Measurements from ENCODE around the gene NTN4.
"Not testable (repeated sequence)": the region's sequence is repeated elsewhere in the genome, so short reads cannot be mapped to it uniquely, and the experiment has no call there.

Gene NTN4

GRCh38 chr12:95654665-95655064 lies 135.9 kb downstream of the NTN4 start:
- DNase-seq (ENCODE audit: low read depth in 3 of 3) = not testable (repeated sequence)

GRCh38 chr12:95653771-95654546 lies 136.6 kb downstream of the NTN4 start:
- no peak for DNase-seq (ENCODE audit: low read depth in 3 of 3)

DNA sequence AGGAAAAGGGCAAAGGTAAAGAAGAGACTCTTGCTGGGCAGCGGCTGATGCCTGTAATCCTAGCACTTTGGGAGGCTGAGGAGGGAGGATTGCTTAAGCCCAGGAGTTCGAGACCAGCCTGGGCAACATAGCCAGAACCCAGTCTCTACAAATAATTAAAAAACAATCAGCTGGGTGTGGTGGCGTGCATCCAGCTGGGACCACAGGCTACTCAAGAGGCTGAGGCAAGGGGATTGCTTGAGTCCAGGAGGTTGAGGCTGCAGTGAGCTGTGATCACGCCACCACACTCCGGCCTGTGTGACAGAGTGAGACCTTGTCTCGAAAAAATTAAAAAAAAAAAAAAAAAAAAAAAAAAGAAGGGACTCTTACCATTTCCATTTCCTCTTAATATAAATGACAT lies 138.9 kb downstream of the NTN4 start:
- no peak for DNase-seq (ENCODE audit: low read depth in 3 of 3)

DNA sequence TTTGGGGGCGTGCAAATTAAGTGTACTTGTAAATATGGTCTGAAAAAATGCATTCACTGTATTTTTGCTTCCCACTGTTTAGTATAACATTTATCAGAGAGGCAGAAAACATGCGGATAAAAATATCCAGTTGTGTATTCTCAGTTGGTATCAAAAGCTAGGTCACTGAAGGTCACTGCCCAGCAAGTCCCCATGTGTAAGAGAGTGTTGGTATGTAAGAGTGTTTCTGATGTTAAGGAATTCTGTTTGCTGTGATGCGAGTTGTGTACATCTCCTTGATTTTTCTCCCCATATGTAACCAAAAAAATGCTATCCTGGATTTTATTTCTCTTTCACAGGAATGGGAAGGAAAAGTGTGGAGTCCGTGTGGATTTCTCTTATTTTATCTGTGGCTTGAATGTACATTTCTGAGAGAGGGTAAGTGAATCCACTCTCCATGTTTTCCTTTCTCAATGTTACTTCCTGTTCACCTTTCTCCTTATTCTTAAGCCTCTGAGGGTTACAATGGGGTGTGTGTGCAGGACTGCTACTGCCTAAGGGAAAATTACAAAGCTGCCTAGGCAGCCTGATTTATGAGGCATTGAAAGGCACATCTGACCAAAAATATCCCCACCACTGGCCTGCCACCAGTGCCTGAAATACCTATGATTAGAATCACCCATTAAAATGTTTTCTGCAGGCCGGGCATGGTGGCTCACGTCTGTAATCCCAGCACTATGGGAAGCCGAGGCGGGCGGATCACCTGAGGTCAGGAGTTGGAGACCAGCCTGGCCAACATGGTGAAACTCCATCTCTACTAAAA lies 141.4 kb downstream of the NTN4 start:
- no peak for DNase-seq (ENCODE audit: low read depth in 3 of 3)

DNA sequence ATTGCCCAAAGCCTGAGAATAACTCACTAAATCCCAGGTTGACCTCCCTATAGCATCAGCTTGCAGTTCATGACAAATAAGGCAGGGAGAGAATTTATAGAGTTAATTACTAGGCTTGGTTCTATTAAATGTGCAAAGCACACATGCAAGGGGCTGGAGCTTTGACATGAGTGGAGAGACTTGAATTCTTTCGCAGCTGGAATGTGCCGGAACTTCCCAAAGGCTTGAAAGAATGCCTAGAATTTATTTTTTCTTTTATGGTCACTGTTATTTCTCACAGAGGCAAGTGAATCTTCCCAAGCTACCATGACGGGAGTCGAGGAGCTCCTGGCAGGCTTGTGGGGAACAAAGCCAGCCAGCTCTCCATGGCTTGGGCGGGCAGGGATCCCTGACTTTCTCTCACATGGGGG lies 143.8 kb downstream of the NTN4 start:
- no peak for DNase-seq (ENCODE audit: low read depth in 3 of 3)

GRCh38 chr12:95643256-95643655 lies 147.3 kb downstream of the NTN4 start:
- no peak for DNase-seq (ENCODE audit: low read depth in 3 of 3)

GRCh38 chr12:95642583-95642982 lies 148.0 kb downstream of the NTN4 start:
- DNase-seq (ENCODE audit: low read depth in 3 of 3) = no peak

GRCh38 chr12:95641299-95641952 lies 149.1 kb downstream of the NTN4 start:
- DNase-seq (ENCODE audit: low read depth in 3 of 3) = no peak

DNA sequence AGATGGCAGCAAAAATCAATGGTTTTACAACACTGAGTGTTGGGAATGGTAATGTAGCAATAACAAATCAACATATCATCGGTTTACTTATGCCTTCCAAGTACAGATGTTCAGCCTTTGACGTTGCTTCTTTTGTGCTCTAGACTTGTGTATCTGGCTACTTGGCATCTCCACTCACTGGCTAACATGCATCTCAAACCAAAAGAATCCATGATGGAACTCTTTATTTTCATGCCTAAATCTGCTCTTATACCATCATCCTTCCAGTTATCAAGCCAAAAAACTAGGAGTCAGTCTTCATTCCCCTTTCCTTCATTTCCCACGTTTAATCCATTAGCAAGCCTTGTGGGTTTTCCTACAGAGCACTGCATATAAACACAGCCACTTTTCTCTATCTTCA lies 150.0 kb downstream of the NTN4 start:
- no peak for DNase-seq (ENCODE audit: low read depth in 3 of 3)

- DNase-seq (ENCODE audit: low read depth in 3 of 3) = no peak
Measured at GRCh38 chr12:95637471-95638155, 153.0 kb downstream of the NTN4 start.

DNA sequence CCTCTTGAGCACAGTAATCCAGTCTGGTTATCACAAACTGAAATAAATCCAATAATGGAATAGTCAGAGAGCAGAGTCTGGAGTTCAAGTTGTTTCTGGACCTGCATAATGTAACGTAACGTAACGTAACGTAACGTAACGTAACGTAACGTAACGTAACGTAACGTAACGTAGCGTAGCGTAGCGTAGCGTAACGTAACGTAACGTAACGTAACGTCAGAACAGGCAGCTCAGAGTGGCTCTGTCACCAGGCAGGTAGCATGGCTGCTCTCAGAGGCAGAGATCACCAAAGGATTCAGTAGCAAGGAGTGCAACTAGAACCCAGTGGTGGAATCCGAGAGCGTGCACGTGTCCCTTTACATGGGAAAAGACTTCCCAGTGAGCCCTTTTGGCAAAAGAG lies 153.6 kb downstream of the NTN4 start:
- DNase-seq (ENCODE audit: low read depth in 3 of 3) = no peak

- DNase-seq (ENCODE audit: low read depth in 3 of 3) = no peak
Measured at GRCh38 chr12:95634622-95635621, 155.6 kb downstream of the NTN4 start.

- DNase-seq (ENCODE audit: low read depth in 3 of 3) = no peak
Measured at GRCh38 chr12:95633732-95634465, 156.7 kb downstream of the NTN4 start.

- DNase-seq (ENCODE audit: low read depth in 3 of 3) = no peak
Measured at GRCh38 chr12:95633049-95633731, 157.4 kb downstream of the NTN4 start.

DNA sequence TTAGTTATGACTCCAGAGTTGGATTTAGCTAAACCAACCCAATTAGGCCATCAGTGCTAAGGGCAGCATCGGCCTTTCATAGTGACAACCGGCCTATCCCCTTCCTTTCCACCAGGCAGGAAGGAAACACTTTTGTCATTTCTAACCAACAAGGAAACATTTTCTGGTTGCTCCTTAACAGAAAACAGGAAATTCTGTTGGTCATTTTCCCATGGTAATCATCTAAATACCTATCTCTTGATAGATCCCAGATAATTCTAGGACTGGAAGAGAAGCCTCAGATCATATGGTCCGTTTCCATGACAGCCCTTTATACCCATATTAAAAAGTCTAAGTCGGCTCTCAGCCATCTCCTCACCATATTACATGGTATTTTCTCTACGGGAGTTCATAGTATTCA lies 160.1 kb downstream of the NTN4 start:
- DNase-seq (ENCODE audit: low read depth in 3 of 3) = no peak

DNA sequence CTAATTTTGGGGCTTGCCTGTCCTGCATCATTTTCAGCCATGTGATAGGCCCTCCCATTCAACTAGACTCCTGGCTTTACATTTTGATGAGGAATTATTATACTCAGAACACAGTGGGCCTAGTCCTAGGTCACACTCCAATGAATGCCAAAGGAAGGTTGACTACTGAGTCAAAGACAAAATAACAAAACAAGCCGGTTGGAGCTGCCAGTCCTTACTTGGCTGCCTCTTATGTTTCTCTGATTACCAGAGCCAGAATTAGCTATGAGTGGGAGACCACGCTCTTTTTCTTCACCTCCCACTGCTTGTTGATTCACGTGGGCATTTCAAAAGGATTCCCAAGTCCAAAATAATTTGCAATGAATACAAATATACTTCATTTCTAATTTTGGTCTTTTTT lies 161.2 kb downstream of the NTN4 start:
- no peak for DNase-seq (ENCODE audit: low read depth in 3 of 3)

DNA sequence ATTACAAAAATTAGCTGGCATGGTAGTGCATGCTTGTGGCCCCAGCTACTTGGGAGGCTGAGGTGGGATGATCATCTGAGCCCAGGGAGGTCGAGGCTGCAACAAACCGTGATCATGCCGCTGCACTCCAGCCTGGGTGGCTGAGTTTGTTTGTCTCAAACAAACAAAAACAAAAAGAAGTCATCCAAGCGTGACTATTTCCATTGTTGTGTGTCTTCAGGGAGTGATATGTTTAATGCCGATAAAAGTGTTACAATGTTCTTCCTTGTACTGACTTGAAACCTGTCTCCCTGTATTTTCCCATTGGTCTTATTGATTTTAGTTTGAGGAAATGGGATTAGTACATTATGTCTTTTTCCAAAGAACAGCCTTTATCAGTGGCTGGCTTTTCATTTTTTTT lies 163.7 kb downstream of the NTN4 start:
- DNase-seq (ENCODE audit: low read depth in 3 of 3) = no peak

DNA sequence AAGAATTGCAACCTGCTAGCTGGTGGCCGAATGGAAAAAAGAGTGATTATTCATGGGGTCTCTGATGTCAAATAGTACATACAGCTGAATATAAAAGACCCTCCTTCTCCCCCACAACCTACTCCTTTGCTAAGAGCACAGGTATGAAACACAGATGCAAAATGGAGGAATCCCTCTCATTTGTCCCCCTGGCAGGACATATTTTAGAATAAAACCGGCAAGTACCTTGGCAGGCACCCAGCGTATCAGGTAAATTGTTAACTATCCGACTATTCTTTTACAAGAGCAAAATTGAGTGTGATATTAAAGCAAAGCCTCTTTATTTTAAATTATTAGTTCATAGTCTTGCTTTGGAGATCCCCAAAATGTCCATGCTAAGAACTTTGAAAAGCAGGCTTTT lies 165.6 kb downstream of the NTN4 start:
- no peak for DNase-seq (ENCODE audit: low read depth in 3 of 3)

- no peak for DNase-seq (ENCODE audit: low read depth in 3 of 3)
Measured at GRCh38 chr12:95624589-95624988, 166.0 kb downstream of the NTN4 start.

Measured in stimulated activated CD4-positive, alpha-beta T cell treated with anti-CD3 and anti-CD28 coated beads, TNF-alpha, amount 100 ng/mL, for 4 hours (primary cell).